B cell (primary cell): ENCODE measurements around the gene SIK3. TPM values are rescaled to one million over a fixed set of nuclear protein-coding genes. Genes with fewer than 3 reads are reported as not detected.

ENCODE experiments used
- ATAC-seq: fragments of 200-7000 bp; cut with Tn5 transposase; one replicate; pipeline ENCODE4 v1.10.0; 2021; ENCODE audit warnings: low read depth, mild to moderate bottlenecking, moderate number of reproducible peaks, moderate library complexity
- CTCF ChIA-PET: fragments of 350-600 bp; sonication (Branson Sonifier 250); formaldehyde crosslinking; loops from one replicate; lab custom pipeline; 2021; ENCODE audit warnings: antibody characterized with exemption, inconsistent platforms; lab: Charles Lee
- POLR2A ChIA-PET: fragments of 350-600 bp; sonication (Branson Sonifier 250); formaldehyde crosslinking; loops from one replicate; lab custom pipeline; 2021; ENCODE audit warnings: antibody characterized with exemption; lab: Charles Lee
- DNase-seq: peaks from one replicate; pipeline ENCODE4 v3.0.0; 2013
- H2AFZ ChIP-seq: 2 replicates; pipeline ENCODE4 v1.6.1; 2012; ENCODE audit warnings: mild to moderate bottlenecking, low read depth, low read length; ENCODE audit not compliant: insufficient read depth, poor library complexity, severe bottlenecking
- H3K27ac ChIP-seq, 2 donors: 1 replicate in 1 of 2; 2 replicates in 1 of 2; pipeline ENCODE4 v1.5.1; 2012 to 2013; ENCODE audit warnings: low read length in 2 of 2, mild to moderate bottlenecking in 2 of 2, moderate library complexity in 1 of 2
- H3K27me3 ChIP-seq, 4 experiments: fragments of 200-600 bp in 1 of 4; sonication (generic) in 1 of 4; replicated peaks in 1 of 4; 1 replicate in 2 of 4; 2 replicates in 2 of 4; pipeline versions ENCODE4 v1.6.1 to v1.7.0; 2013 to 2016; ENCODE audit warnings: low read length in 3 of 4, mild to moderate bottlenecking in 2 of 4, mixed read lengths in 1 of 4, moderate library complexity in 1 of 4; ENCODE audit not compliant: insufficient read depth in 4 of 4, control insufficient read depth in 3 of 4; ENCODE audit errors: control extremely low read depth in 1 of 4
- H3K36me3 ChIP-seq, 2 experiments: replicated peaks in 1 of 2; 1 replicate in 1 of 2; 2 replicates in 1 of 2; pipeline versions ENCODE4 v1.6.1 to v1.7.1; 2013; ENCODE audit warnings: low read length in 1 of 2; ENCODE audit not compliant: insufficient read depth in 2 of 2, control insufficient read depth in 1 of 2; ENCODE audit errors: control extremely low read depth in 1 of 2, extremely low read depth in 1 of 2
- H3K4me1 ChIP-seq, 2 donors: fragments of 200-600 bp in 1 of 2; sonication (generic) in 1 of 2; 1 replicate in 1 of 2; 2 replicates in 1 of 2; pipeline versions ENCODE4 v1.5.1 to v1.6.1; 2013 to 2017; ENCODE audit warnings: low read length in 2 of 2; ENCODE audit not compliant: control insufficient read depth in 2 of 2, insufficient read depth in 2 of 2
- H3K4me2 ChIP-seq: replicated peaks from 2 replicates; pipeline ENCODE3; 2012; ENCODE audit warnings: mild to moderate bottlenecking, low read depth, low read length; ENCODE audit not compliant: poor library complexity, severe bottlenecking
- H3K4me3 ChIP-seq, 5 experiments: fragments of 200-600 bp in 1 of 5; sonication (generic) in 1 of 5; 1 replicate in 3 of 5; 2 replicates in 2 of 5; pipeline versions ENCODE4 v1.5.1 to v1.7.0; 2011 to 2016; ENCODE audit warnings: low read length in 4 of 5, mild to moderate bottlenecking in 4 of 5, low read depth in 2 of 5, control low read depth in 1 of 5, moderate library complexity in 1 of 5; ENCODE audit not compliant: insufficient read depth in 1 of 5; ENCODE audit errors: control extremely low read depth in 1 of 5, extremely low read depth in 1 of 5
- H3K79me2 ChIP-seq: fragments of 200-600 bp; sonication (generic); one replicate; pipeline ENCODE4 v1.6.0; 2016; ENCODE audit warnings: low read length; ENCODE audit not compliant: control insufficient read depth, insufficient read depth
- H3K9ac ChIP-seq: fragments of 200-600 bp; sonication (generic); 2 replicates; pipeline ENCODE4 v1.6.1; 2017; ENCODE audit warnings: mild to moderate bottlenecking, low read length, moderate library complexity
- H3K9me3 ChIP-seq, 3 donors: one replicate each; pipeline versions ENCODE4 v1.6.1 to v1.7.1; 2013; ENCODE audit warnings: low read length in 2 of 3; ENCODE audit not compliant: control insufficient read depth in 2 of 3, insufficient read depth in 1 of 3; ENCODE audit errors: control extremely low read depth in 1 of 3
- H4K20me1 ChIP-seq: 2 replicates; pipeline ENCODE4 v1.6.0; 2012; ENCODE audit warnings: mild to moderate bottlenecking, low read length; ENCODE audit not compliant: insufficient read depth, control insufficient read depth, poor library complexity, severe bottlenecking
- H3K27ac Mint-ChIP-seq: one replicate; pipeline ENCODE4 v1.8.0; 2021; ENCODE audit warnings: mixed read lengths
- H3K27me3 Mint-ChIP-seq: one replicate; pipeline ENCODE4 v1.8.0; 2021; ENCODE audit warnings: mixed read lengths
- H3K4me1 Mint-ChIP-seq: one replicate; pipeline ENCODE4 v1.8.0; 2021; ENCODE audit warnings: mixed read lengths
- H3K4me3 Mint-ChIP-seq: one replicate; pipeline ENCODE4 v1.8.0; 2021; ENCODE audit warnings: mixed read lengths
- H3K9me3 Mint-ChIP-seq: one replicate; pipeline ENCODE4 v1.8.0; 2022; ENCODE audit warnings: mixed read lengths; ENCODE audit not compliant: insufficient read depth
- EZH2 ChIP-seq: IDR thresholded peaks from 2 replicates; pipeline ENCODE4 v1.6.1; 2012; ENCODE audit warnings: borderline replicate concordance, low read depth, mild to moderate bottlenecking, moderate library complexity, low read length; ENCODE audit not compliant: insufficient read depth, poor library complexity, severe bottlenecking
- WGBS: methylation state at CpG from one replicate; pipeline ENCODE4 v1.1.5; 2013; ENCODE audit warnings: missing lambda C conversion rate; ENCODE audit not compliant: insufficient coverage; 5-methylcytosine and 5-hydroxymethylcytosine counted together
- intact Hi-C: fragments of 100-400 bp; cut with micrococcal nuclease; formaldehyde crosslinking; loops from one replicate; pipeline ENCODE4 v1.10.0; 2022
- polyA plus RNA-seq: library from polyadenylated mRNA; depleted of rRNA; stranded (reverse); fragments of >200 nt; gene quantifications from 2 replicates; pipeline ENCODE4 v1.2.3, GENCODE V29; 2012
- total RNA-seq, 2 donors: library from RNA; stranded (reverse); fragments of 120-200 nt in 1 of 2; gene quantifications; 1 replicate in 1 of 2; 2 replicates in 1 of 2; pipeline versions ENCODE4 v1.2.3 to v1.2.4, GENCODE V29; 2013 to 2022
- TF ChIP-seq, protein P1 (sequence below): fragments of 200-600 bp; IDR thresholded peaks from one replicate; pipeline ENCODE4 v1.8.0; 2022; ENCODE audit warnings: antibody characterized with exemption, mild to moderate bottlenecking

SIK3 gene
- total and polyA plus RNA-seq, 2 donors (not counting 1 experiment from before 2014, with no cell fraction given): 36.5 to 180 TPM

DNA sequence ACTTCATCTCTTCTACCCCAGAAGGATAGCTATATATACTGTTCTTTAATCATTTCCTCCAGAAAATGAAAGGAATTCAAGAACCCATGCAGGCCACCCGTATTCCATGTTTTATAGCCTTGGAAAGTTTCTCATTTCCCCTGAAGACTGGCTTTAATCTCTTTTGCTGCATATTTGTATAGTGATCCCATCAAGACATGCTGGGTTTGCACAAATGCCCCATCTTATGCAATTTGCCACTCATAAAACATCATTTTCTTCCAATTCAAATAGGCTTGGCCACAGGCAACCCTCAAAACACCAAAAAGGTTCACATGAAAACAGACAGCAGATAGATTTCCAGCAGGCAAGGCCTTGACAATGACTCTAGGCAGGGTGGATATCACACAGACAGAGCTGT lies 232.5 kb downstream of the SIK3 start:
- peaks cover 2 to 95% of the 10 kb centered on the region in 2 experiments for H3K36me3 ChIP-seq
- no peak for ATAC-seq

DNA sequence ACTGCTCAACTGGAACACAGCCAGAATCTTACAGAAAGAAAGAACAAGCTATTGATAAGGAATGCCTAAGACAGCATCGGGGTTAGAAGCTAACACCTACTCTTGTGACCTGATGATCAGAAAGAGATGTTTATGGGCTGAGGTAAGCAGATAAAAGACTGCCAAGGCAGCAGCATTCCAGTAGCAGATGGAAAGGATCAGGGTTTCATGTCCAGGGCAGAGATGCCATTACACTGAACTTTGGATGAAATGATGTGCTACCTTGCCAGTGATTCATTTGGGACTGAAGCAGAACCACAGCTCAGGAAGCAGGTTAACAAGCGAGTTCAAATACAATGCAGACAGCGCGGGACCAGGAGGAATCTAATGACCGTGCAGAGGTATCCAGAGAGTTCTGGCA lies 233.7 kb downstream of the SIK3 start:
- intact Hi-C loops: no loop called here
- WGBS: 98% methylated on average over 5 of the region's 5 CpGs
- H3K36me3 ChIP-seq: peaks cover 0 to 94% of the 10 kb centered on the region in 2 experiments
- H3K27me3 Mint-ChIP-seq: no peaks in the 10 kb centered on the region
- no peaks in the 10 kb centered on the region for H3K9me3 Mint-ChIP-seq
- H3K9me3 ChIP-seq: no peaks in the 10 kb centered on the region
- no peak overlapping the region for H3K4me3 ChIP-seq
- H3K4me3 Mint-ChIP-seq: no peak overlapping the region
- H3K27me3 ChIP-seq: no peaks in the 10 kb centered on the region
- no peaks in the 10 kb centered on the region for H3K79me2 ChIP-seq
- no peak overlapping the region for H3K4me2 ChIP-seq
- DNase-seq (no peak), ATAC-seq (no peak)
- ChIA-PET POLR2A (no interaction called here), CTCF (interaction anchor here (0.6 kb wide), 1 partner anchor 364 kb away, joined by 3 read pairs; no protein-coding TSS in a partner anchor)
- no peaks in the 10 kb centered on the region for H3K4me1 ChIP-seq
- H3K27ac ChIP-seq: no peak overlapping the region
- no peaks in the 10 kb centered on the region for H3K4me1 Mint-ChIP-seq
- TF ChIP-seq, protein P1, sequence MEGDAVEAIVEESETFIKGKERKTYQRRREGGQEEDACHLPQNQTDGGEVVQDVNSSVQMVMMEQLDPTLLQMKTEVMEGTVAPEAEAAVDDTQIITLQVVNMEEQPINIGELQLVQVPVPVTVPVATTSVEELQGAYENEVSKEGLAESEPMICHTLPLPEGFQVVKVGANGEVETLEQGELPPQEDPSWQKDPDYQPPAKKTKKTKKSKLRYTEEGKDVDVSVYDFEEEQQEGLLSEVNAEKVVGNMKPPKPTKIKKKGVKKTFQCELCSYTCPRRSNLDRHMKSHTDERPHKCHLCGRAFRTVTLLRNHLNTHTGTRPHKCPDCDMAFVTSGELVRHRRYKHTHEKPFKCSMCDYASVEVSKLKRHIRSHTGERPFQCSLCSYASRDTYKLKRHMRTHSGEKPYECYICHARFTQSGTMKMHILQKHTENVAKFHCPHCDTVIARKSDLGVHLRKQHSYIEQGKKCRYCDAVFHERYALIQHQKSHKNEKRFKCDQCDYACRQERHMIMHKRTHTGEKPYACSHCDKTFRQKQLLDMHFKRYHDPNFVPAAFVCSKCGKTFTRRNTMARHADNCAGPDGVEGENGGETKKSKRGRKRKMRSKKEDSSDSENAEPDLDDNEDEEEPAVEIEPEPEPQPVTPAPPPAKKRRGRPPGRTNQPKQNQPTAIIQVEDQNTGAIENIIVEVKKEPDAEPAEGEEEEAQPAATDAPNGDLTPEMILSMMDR: no peak
- TF ChIP-seq EZH2: no peak
- no peak overlapping the region for H3K27ac Mint-ChIP-seq
- H2AFZ ChIP-seq: no peak overlapping the region
- no peak overlapping the region for H3K9ac ChIP-seq
- H4K20me1 ChIP-seq: peaks cover 5% of the 10 kb centered on the region

More for the DNA sequence above, 232.5 kb downstream of the SIK3 start:
- H3K79me2 ChIP-seq: no peaks in the 10 kb centered on the region
- no peak overlapping the region for H3K9ac ChIP-seq
- no peak overlapping the region for H3K4me2 ChIP-seq
- no peaks in the 10 kb centered on the region for H3K9me3 ChIP-seq
- Mint-ChIP-seq H3K4me3 (no peak overlapping the region), H3K27me3 (no peaks in the 10 kb centered on the region), H3K27ac (no peak overlapping the region), H3K4me1 (no peaks in the 10 kb centered on the region), H3K9me3 (no peaks in the 10 kb centered on the region)
- H3K27me3 ChIP-seq: no peaks in the 10 kb centered on the region
- ChIA-PET CTCF (interaction anchor here (0.6 to 4.0 kb wide), 5 partner anchors 11 to 1071 kb away, joined by 3 to 11 read pairs (median 5); no protein-coding TSS in a partner anchor), POLR2A (no interaction called here)
- DNase-seq: no peak
- TF ChIP-seq EZH2: no peak
- TF ChIP-seq, protein P1: no peak
- H3K4me1 ChIP-seq: no peaks in the 10 kb centered on the region
- H3K4me3 ChIP-seq: no peak overlapping the region
- peaks cover under 1% of the 10 kb centered on the region for H4K20me1 ChIP-seq
- H2AFZ ChIP-seq: no peak overlapping the region
- no peak overlapping the region for H3K27ac ChIP-seq
- WGBS: 100% methylated on average over 1 of the region's 1 CpG
- intact Hi-C loops: no loop called here
